NCI-H345 treated with DMSO at 0.1 percent for 48 hours (cell line): ENCODE data around the gene PFKM.

Experiments used
- DNase-seq: peaks from one replicate; lab custom pipeline; 2025; ENCODE audit not compliant: unreplicated experiment; lab: John Stamatoyannopoulos, UW

PFKM gene

GRCh38 chr12:48185181-48185919 is 66.2 kb downstream of the PFKM start:
- DNase-seq: no peak

- DNase-seq: no peak
Observed at GRCh38 chr12:48187916-48188695, 68.9 kb downstream of the PFKM start.

GRCh38 chr12:48189331-48190125 is 70.4 kb downstream of the PFKM start:
- no peak for DNase-seq

GRCh38 chr12:48191096-48191495 is 71.9 kb downstream of the PFKM start:
- no peak for DNase-seq

GRCh38 chr12:48192861-48193260 is 73.7 kb downstream of the PFKM start:
- DNase-seq: no peak

- DNase-seq: no peak
Observed at GRCh38 chr12:48193623-48194022, 74.5 kb downstream of the PFKM start.

GRCh38 chr12:48194799-48195201 is 75.6 kb downstream of the PFKM start:
- DNase-seq: no peak
